SK-N-SH treated with all-trans-retinoic acid at 6 μM for 48 hours (cell line): ENCODE data around the gene ZXDC.

Source experiments
- GLIS3 ChIP-seq: fragments of 250-450 bp; sonication (Bioruptor Pico); IDR thresholded peaks from 2 replicates; pipeline ENCODE4 v1.5.0; 2020; ENCODE audit warnings: mild to moderate bottlenecking, moderate library complexity
- ISL1 ChIP-seq: fragments of 250-450 bp; sonication (Bioruptor Pico); IDR thresholded peaks from 2 replicates; pipeline ENCODE4 v2.1.2; 2022; ENCODE audit warnings: mild to moderate bottlenecking, moderate library complexity
- OSR1 ChIP-seq: fragments of 250-450 bp; sonication (Bioruptor Pico); IDR thresholded peaks from 2 replicates; pipeline ENCODE4 v1.8.0; 2022; ENCODE audit warnings: moderate library complexity, mild to moderate bottlenecking, inconsistent platforms
- POU6F1 ChIP-seq: fragments of 250-450 bp; sonication (Bioruptor Pico); IDR thresholded peaks from 2 replicates; pipeline ENCODE4 v1.8.0; 2021; ENCODE audit warnings: low read depth, mild to moderate bottlenecking, moderate library complexity, borderline replicate concordance
- RARB ChIP-seq: fragments of 250-450 bp; sonication (Bioruptor Pico); IDR thresholded peaks from 2 replicates; pipeline ENCODE4 v1.8.0; 2021; ENCODE audit warnings: mild to moderate bottlenecking, moderate library complexity
- TCF4 ChIP-seq: fragments of 250-450 bp; sonication (Bioruptor Pico); IDR thresholded peaks from 2 replicates; pipeline ENCODE4 v1.8.0; 2021; ENCODE audit warnings: mild to moderate bottlenecking, moderate library complexity, borderline replicate concordance
- TSHZ2 ChIP-seq: fragments of 250-450 bp; sonication (Bioruptor Pico); IDR thresholded peaks from 2 replicates; pipeline ENCODE4 v1.5.0; 2020; ENCODE audit warnings: mild to moderate bottlenecking, moderate library complexity
- ZFP30 ChIP-seq: fragments of 450-650 bp; formaldehyde crosslinking; IDR thresholded peaks from 2 replicates; pipeline ENCODE4 v1.5.0; 2022; ENCODE audit warnings: mild to moderate bottlenecking, moderate library complexity
- ZNF70 ChIP-seq: fragments of 450-650 bp; formaldehyde crosslinking; IDR thresholded peaks from 2 replicates; pipeline ENCODE4 v1.5.0; 2020; ENCODE audit warnings: mild to moderate bottlenecking, moderate library complexity
- TF ChIP-seq, protein P1 (sequence below): fragments of 250-450 bp; sonication (Bioruptor Pico); IDR thresholded peaks from 2 replicates; pipeline ENCODE4 v1.8.0; 2020; ENCODE audit warnings: mild to moderate bottlenecking, moderate library complexity, borderline replicate concordance

- TF ChIP-seq, protein P1, sequence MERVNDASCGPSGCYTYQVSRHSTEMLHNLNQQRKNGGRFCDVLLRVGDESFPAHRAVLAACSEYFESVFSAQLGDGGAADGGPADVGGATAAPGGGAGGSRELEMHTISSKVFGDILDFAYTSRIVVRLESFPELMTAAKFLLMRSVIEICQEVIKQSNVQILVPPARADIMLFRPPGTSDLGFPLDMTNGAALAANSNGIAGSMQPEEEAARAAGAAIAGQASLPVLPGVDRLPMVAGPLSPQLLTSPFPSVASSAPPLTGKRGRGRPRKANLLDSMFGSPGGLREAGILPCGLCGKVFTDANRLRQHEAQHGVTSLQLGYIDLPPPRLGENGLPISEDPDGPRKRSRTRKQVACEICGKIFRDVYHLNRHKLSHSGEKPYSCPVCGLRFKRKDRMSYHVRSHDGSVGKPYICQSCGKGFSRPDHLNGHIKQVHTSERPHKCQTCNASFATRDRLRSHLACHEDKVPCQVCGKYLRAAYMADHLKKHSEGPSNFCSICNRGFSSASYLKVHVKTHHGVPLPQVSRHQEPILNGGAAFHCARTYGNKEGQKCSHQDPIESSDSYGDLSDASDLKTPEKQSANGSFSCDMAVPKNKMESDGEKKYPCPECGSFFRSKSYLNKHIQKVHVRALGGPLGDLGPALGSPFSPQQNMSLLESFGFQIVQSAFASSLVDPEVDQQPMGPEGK (CRISPR knock-in tag): no peak
- no peak for TF ChIP-seq OSR1 (CRISPR knock-in tag)
- no peak for TF ChIP-seq ISL1 (CRISPR knock-in tag)
- no peak for TF ChIP-seq ZNF70 (CRISPR knock-in tag)
- no peak for TF ChIP-seq RARB (CRISPR knock-in tag)
- TF ChIP-seq POU6F1 (CRISPR knock-in tag): no peak
- no peak for TF ChIP-seq GLIS3
- no peak for TF ChIP-seq TSHZ2 (CRISPR knock-in tag)
- TF ChIP-seq ZFP30 (CRISPR knock-in tag): no peak
- no peak for TF ChIP-seq TCF4 (CRISPR knock-in tag)
These were observed 51.5 kb downstream of the ZXDC start for GRCh38 chr3:126424039-126424717.
